Left lung (tissue), 10 donors: ENCODE data around the gene FTHL17. TPM values are rescaled to one million over a fixed set of nuclear protein-coding genes. Genes with fewer than 3 reads are reported as not detected.

ENCODE experiments used
- ATAC-seq: fragments of 200-7000 bp; cut with Tn5 transposase; one replicate; pipeline ENCODE4 v1.9.1; 2020; ENCODE audit warnings: moderate library complexity
- DNase-seq, 4 donors: peaks; one replicate each; pipeline ENCODE4 v3.0.0-alpha.2; 2013 to 2020
- H3K27ac ChIP-seq, 2 donors: fragments of 200-600 bp; sonication (generic) in 1 of 2; one replicate each; pipeline versions ENCODE4 v1.5.0 to v1.8.0; 2020 to 2021
- H3K27me3 ChIP-seq, 2 donors: fragments of 200-600 bp; sonication (generic) in 1 of 2; one replicate each; pipeline versions ENCODE4 v1.5.0 to v1.8.0; 2020 to 2021
- H3K36me3 ChIP-seq, 2 donors: fragments of 200-600 bp; sonication (generic) in 1 of 2; one replicate each; pipeline versions ENCODE4 v1.5.0 to v1.8.0; 2020 to 2021
- H3K4me1 ChIP-seq, 2 donors: fragments of 200-600 bp; one replicate each; pipeline ENCODE4 v1.8.0; 2021
- H3K4me3 ChIP-seq, 2 donors: fragments of 200-600 bp; sonication (generic) in 1 of 2; one replicate each; pipeline versions ENCODE4 v1.5.0 to v1.8.0; 2020 to 2021; ENCODE audit warnings: mild to moderate bottlenecking in 1 of 2
- H3K9me3 ChIP-seq, 2 donors: fragments of 200-600 bp; sonication (generic) in 1 of 2; one replicate each; pipeline versions ENCODE4 v1.5.0 to v1.8.0; 2020 to 2021
- CTCF ChIP-seq, 2 donors: fragments of 200-600 bp; sonication (generic) in 1 of 2; IDR thresholded peaks; one replicate each; pipeline versions ENCODE4 v1.5.0 to v1.8.0; 2021; ENCODE audit warnings: antibody characterized with exemption in 2 of 2
- intact Hi-C, 2 donors: fragments of 100-400 bp; cut with DNase I; formaldehyde crosslinking; loops; one replicate each; pipeline versions ENCODE4 v1.11.2 to v1.14.2; 2022
- polyA plus RNA-seq, 6 donors: library from polyadenylated mRNA; unstranded; fragments of 120-200 nt; gene quantifications; one replicate each; pipeline ENCODE4 v1.2.1, GENCODE V29; 2013; ENCODE audit not compliant: insufficient read length in 6 of 6
- total RNA-seq, 2 donors: library from RNA; stranded (reverse); fragmentation: NEBNext Ultra II Directional; extraction: Animal tissue kit (Norgen Biotek cat#: 25700); gene quantifications; one replicate each; pipeline ENCODE4 v1.2.1, GENCODE V29; 2021
- donor health status: DM: no; HTN: yes; CAD: no.
- donor health status: DM: no; HTN: no; CAD: no.

FTHL17 gene
- total and polyA plus RNA-seq, 8 donors: not detected

GRCh38 chrX:31110657-31111056 lies 38.8 kb upstream of the FTHL17 start:
- no peak for DNase-seq
- no peak overlapping the region for H3K4me3 ChIP-seq
- no peaks in the 10 kb centered on the region for H3K9me3 ChIP-seq
- TF ChIP-seq CTCF (IDR thresholded peaks at IDR 0.05): no peak
- no peaks in the 10 kb centered on the region for H3K27me3 ChIP-seq
- no peaks in the 10 kb centered on the region for H3K36me3 ChIP-seq
- H3K27ac ChIP-seq: no peak overlapping the region
- intact Hi-C loops: no loop called here
- no peak for ATAC-seq
- no peaks in the 10 kb centered on the region for H3K4me1 ChIP-seq

- Histone ChIP-seq H3K27ac (no peak overlapping the region), H3K4me3 (no peak overlapping the region), H3K4me1 (no peaks in the 10 kb centered on the region), H3K27me3 (no peaks in the 10 kb centered on the region), H3K36me3 (no peaks in the 10 kb centered on the region), H3K9me3 (no peaks in the 10 kb centered on the region)
- intact Hi-C loops: no loop called here
- DNase-seq (no peak), ATAC-seq (no peak)
- TF ChIP-seq CTCF (IDR thresholded peaks at IDR 0.05): no peak
Observed at GRCh38 chrX:31099536-31100090, 27.8 kb upstream of the FTHL17 start.

GRCh38 chrX:31098079-31098478 lies 26.2 kb upstream of the FTHL17 start:
- Histone ChIP-seq H3K36me3 (no peaks in the 10 kb centered on the region), H3K27me3 (no peaks in the 10 kb centered on the region), H3K9me3 (no peaks in the 10 kb centered on the region), H3K4me3 (no peak overlapping the region), H3K27ac (no peak overlapping the region), H3K4me1 (no peaks in the 10 kb centered on the region)
- DNase-seq (no peak), ATAC-seq (no peak)
- intact Hi-C loops: no loop called here
- TF ChIP-seq CTCF (IDR thresholded peaks at IDR 0.05): no peak

GRCh38 chrX:31093639-31093975 lies 21.8 kb upstream of the FTHL17 start:
- intact Hi-C loops: no loop called here
- TF ChIP-seq CTCF (IDR thresholded peaks at IDR 0.05): no peak
- H3K4me1 ChIP-seq: no peaks in the 10 kb centered on the region
- no peaks in the 10 kb centered on the region for H3K9me3 ChIP-seq
- ATAC-seq (no peak), DNase-seq (no peak)
- no peak overlapping the region for H3K27ac ChIP-seq
- H3K27me3 ChIP-seq: no peaks in the 10 kb centered on the region
- H3K36me3 ChIP-seq: no peaks in the 10 kb centered on the region
- no peak overlapping the region for H3K4me3 ChIP-seq

- TF ChIP-seq CTCF (IDR thresholded peaks at IDR 0.05): no peak
- intact Hi-C loops: no loop called here
- H3K9me3 ChIP-seq: no peaks in the 10 kb centered on the region
- ATAC-seq: no peak
- no peaks in the 10 kb centered on the region for H3K36me3 ChIP-seq
- H3K27ac ChIP-seq: no peak overlapping the region
- H3K4me3 ChIP-seq: no peak overlapping the region
- no peak for DNase-seq
- no peaks in the 10 kb centered on the region for H3K4me1 ChIP-seq
- no peaks in the 10 kb centered on the region for H3K27me3 ChIP-seq
Observed at GRCh38 chrX:31092970-31093638, 21.3 kb upstream of the FTHL17 start.
